Stimulated activated CD8-positive, alpha-beta memory T cell treated with anti-CD3 and anti-CD28 coated beads, Interleukin-15, amount 100 ng/mL, for 48 hours (primary cell): ENCODE data around the gene BOLA2B.
"Not testable (repeated sequence)": the region's sequence is repeated elsewhere in the genome, so short reads cannot be mapped to it uniquely, and the experiment has no call there.

Experiments used
- DNase-seq, 2 donors: peaks; one replicate each; pipeline ENCODE4 v3.0.0-alpha.2; 2020; ENCODE audit warnings: low read depth in 2 of 2

Gene BOLA2B

DNA sequence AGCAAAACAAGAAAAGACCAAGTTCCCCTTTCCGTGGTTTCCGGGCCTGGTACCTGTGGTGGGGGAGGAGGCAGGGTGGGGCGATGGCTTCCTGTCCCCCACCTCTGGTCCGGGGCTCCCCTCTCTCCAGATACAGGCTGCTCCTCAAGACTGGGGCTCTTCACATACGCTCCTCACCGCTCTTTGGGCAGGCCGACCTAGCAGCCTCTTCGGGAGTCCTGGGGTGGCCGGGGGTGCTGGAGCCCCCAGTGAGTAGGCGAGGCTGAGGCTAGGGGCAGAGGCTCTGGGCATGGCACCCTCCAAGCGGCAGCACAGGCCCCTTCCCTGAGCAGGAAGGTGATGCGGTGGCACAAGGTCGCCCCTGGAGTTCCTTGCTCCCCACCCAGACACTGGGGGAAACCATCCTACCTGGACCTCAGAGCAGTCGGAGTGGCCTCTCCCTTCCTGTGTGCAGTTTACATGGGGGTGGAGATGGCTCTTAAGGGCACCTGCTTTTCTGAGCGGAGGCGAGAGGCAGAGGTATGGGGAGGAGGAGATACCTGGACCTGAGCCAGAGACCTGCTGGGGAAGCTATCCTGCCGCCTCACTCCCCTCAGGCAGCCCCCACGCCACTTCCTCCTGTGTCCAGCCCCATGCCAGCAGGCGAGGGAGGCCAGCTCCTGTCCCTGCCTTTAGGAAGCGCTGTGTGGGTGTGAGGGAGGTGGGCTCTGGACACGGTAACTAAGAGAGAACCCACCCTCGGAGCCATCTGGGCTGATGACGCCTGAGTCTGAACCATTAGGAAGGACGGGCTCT, 9.2 kb downstream of the BOLA2B start:
- peak; percentile 46 to 57 for DNase-seq

DNA sequence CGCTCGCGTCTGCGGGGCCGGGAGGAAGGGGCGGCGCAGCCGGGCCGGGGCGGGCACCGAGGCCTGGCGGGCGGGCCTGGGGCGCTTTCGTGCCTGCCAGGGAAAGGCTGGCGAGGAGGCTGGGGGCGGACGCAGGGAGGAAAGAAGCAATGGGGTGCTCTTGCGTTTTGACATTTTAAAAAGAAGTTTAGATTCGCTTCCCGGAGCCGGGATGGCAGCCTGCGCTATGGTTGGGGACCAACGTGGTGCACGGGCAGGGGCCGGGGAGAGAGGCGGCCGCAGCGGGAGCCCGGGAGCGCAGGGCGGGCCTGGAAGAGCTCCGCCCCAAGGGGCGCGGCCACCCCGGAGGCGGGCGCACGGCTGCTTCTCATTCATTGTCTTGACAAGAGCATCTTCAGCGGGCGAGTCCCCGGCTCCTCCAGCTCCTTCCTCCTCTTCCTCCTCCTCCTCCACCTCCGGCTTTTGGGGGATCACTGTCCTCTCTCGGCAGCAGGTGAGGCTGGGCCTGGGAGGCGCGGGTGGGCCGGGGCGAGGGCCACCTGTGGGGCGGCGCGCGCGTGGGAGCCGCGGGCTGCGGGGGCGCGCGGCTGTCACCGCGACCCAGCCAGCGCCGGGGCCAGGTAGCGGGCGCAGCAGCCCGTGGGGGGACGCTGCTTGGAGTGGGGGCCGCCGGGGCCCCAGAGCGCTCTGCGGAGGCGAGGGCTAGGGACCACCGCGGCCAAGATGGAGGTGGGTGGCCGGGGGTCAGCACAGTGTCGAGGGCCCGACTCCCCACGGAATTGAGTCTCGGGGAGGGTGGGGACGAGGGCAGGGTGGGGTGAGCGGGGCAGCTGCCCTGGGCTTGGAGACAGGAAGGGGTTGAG, 10.0 kb downstream of the BOLA2B start, which contains the start of gene CORO1A:
CORO1A (plus strand) TSS at position 370 of the 863 bp plus-strand sequence. CDS start 1,608 bp downstream, outside the sequence.
- peak; percentile 83 to 85 for DNase-seq

DNA sequence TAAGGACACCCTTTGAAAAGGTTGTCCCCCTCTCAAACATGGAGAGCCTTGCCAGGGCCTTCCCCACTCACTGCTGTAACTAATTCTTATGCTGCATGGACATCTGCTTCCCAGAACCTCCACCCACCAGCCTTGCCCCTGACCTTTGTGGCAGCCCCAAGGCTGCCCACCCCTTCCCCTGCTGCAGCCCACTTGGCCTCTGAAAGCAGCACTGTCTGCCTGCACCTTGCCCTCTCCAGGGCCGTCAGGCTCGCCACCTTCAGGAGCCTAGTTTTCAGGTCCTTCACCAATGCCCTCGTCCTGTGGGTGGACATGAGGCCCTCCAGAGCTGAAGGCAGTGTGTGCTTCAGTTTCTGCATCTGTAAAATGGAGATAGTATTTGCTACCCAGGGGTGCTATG, 12.7 kb downstream of the BOLA2B start:
- no peak for DNase-seq

DNA sequence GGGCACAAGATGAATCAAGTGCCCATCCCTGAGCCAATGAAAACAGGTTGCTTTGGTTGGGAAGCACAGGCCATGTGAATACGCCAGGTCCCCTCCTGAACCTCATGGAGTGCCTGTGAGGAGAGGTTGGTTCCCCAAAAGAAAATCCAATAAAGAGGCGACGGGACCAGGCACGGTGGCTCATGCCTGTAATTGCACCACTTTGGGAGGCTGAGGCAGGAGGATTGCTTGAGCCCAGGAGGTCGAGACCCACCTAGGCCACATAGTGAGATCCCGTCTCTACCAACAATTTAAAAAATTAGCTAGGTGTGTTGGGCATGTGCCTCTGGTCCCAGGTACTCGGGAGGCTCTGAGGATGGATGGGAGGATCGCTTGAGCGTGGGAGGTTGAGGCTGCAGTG, 13.5 kb downstream of the BOLA2B start:
- DNase-seq, result no peak

DNA sequence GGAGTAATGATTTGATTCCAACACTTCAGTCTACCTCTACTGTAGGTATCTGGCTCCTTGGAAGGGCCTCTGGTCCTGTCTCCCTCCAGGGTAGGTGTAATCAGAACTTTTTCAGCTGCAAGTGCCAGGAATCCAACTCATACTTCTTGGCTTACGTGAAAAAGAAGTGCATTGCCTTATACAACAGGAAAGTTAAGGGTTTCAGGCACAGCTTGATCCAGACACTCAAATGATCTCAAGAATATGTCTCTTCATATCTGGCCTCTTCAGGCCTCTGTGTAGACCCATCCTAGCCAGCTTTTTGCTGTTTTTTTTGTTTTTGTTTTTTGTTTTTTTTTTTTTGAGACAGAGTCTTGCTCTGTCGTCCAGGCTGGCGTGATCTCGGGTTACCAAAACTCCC, 14.3 kb downstream of the BOLA2B start:
- no peak for DNase-seq

DNA sequence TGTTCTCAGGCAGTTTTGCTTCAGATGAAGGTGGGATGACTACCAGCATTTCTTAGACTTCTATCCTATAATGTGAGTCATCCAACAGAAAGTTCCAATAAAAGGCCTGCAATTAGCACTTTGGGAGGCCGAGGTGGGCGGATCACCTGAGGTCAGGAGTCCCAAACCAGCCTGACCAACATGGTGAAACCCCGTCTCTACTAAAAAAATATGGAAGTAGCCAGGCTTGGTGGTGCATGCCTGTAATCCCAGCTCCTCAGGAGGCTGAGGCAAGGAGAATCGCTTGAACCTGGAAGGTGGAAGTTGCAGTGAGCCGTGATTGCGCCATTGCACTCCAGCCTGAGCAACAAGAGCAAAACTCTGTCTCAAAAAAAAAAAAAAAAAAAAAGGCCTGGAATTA, 16.6 kb downstream of the BOLA2B start:
- not testable (repeated sequence) for DNase-seq

DNA sequence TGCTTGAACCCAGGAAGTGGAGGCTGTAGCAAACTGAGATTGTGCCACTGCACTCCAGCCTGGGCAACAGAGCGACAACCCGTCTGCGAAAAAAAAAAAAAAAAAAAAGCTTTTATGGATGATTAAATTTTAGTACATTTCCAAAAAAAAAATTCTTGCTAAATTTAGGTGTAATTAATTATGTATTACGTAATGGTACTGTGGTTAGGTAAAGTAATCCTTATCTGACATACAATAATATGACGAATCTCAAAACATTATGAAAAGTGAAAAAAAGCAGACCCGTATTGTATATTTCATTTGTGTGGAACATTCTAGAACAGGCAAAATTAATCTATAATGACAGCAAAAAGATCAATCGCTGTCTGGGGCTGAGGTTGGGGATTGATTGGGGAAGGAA, 20.4 kb downstream of the BOLA2B start:
- DNase-seq, result no peak

DNA sequence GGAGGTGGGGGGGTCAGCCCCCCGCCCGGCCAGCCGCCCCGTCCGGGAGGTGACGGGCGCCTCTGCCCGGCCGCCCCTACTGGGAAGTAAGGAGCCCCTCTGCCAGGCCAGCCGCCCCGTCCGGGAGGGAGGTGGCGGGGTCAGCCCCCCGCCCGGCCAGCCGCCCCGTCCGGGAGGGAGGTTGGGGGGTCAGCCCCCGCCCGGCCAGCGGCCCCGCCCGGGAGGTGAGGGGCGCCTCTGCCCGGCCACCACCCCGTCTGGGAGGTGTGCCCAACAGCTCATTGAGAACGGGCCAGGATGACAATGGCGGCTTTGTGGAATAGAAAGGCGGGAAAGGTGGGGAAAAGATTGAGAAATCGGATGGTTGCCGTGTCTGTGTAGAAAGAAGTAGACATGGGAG, 23.3 kb downstream of the BOLA2B start:
- DNase-seq, result not testable (repeated sequence)

DNA sequence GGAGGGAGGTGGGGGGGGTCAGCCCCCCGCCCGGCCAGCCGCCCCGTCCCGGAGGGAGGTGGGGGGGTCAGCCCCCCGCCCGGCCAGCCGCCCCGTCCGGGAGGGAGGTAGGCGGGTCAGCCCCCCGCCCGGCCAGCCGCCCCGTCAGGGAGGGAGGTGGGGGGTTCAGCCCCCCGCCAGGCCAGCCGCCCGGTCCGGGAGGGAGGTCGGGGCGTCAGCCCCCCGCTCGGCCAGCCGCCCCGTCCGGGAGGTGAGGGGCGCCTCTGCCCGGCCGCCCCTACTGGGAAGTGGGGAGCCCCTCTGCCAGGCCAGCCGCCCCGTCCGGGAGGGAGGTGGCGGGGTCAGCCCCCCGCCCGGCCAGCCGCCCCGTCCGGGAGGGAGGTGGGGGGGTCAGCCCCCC, 24.1 kb downstream of the BOLA2B start:
- not testable (repeated sequence) for DNase-seq

DNA sequence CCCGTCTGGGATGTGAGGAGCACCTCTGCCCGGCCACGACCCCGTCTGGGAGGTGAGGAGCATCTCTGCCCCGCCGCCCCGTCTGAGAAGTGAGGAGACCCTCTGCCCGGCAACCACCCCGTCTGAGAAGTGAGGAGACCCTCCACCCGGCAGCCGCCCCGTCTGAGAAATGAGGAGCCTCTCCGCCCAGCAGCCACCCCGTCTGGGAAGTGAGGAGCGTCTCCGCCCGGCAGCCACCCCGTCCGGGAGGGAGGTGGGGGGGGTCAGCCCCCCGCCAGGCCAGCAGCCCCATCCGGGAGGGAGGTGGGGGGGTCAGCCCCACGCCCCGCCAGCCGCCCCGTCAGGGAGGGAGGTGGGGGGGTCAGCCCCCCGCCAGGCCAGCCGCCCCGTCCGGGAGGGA, 24.7 kb downstream of the BOLA2B start:
- not testable (repeated sequence) for DNase-seq

DNA sequence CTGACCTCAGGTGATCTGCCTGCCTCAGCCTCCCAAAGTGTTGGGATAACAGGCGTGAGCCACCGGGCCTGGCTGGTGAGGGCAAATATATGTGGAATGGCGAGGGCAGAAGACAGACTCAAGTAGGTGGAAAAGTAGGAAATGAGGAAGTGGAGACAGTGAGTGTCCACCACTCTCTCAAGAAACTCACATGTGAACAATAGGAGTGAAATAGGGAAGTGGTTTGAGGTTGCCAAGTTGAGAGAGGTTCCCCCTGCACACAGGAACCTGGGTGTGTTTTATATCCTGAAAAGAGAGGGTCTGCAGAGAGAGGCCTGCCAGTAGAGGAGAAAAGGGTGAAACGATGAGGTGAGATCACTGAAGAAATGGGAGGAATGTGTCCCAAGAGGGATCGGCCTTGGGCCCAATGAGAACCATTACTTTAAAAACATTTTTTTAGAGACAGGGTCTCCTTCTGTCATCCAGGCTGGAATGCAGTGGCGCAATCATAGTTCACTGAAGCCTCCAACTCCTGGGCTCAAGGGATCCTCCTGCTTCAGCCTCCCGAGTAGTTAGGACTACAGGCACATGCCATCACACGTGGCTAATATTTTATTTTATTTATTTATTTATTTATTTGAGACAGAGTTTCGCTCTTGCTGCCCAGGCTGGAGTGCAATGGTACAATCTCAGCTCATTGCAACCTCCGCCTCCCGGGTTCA, 27.1 kb downstream of the BOLA2B start:
- DNase-seq, result no peak

DNA sequence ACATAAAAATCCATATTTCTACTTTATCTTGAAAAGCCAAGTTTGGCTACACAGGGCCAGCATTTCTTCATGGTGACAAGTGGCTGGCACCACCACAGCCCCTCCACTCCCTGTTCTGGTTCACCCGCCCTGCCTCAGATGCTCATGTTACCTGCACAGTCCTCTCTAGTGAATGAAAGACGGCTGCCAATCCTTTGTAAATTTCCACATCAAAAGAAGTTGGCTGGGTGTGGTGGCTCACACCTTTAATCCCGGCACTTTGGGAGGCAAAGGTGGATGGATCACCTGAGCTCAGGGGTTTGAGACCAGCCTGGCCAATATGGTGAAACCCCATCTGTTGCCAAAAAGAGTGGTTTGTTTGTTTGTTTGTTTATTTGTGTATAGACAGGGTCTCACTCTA, 29.9 kb downstream of the BOLA2B start:
- no peak for DNase-seq

DNA sequence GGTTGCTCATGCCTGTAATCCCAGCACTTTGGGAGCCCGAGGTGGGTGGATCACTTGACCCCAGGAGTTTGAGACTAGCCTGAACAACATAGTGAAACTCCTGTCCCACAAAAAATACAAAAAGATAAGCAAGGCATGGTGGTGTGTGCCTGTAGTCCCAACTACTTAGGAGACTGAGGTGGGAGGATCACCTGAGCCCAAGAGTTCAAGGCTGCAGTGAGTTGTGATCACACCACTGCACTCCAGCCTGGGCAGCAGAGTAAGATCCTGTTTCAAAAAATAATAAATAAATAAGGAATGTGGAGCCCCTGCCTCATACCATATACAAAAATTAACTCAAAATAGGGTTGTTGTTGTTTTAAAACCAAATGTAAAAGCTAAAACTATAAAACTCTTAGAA, 36.3 kb downstream of the BOLA2B start:
- DNase-seq, result no peak

DNA sequence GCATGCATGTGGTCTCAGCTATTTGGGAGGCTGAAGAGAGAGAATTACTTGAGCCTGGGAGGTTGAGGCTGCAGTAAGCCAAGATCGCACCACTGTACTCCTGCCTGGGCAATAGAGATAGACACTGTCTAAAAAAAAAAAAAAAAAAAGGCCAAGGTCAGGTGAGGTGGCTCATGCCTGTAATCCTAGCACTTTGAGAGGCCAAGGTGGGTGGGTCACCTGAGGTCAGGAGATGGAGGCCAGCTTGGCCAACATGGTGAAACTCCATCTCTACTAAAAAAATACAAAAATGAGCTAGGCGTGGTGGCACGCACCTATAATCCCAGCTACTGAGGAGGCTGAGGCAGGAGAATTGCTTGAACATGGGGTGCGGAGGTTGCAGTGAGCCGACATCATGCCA, 38.3 kb downstream of the BOLA2B start:
- no peak for DNase-seq

DNA sequence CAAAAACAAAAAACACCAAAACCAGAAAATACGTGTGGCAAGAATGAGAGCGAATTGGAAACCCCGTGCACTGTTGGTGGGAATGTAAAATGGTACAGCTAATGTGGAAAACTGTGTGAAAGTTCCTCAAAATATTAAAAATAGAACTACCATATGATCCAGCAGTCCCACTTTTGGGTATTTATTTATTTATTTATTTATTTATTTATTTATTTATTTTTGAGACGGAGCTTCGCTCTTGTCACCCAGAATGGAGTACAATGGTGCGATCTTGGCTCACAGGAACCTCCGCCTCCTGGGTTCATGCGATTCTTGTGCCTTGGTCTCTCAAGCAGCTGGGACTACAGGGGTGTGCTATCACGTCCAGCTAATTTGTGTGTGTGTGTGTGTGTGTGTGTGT, 40.9 kb downstream of the BOLA2B start:
- DNase-seq, result no peak

DNA sequence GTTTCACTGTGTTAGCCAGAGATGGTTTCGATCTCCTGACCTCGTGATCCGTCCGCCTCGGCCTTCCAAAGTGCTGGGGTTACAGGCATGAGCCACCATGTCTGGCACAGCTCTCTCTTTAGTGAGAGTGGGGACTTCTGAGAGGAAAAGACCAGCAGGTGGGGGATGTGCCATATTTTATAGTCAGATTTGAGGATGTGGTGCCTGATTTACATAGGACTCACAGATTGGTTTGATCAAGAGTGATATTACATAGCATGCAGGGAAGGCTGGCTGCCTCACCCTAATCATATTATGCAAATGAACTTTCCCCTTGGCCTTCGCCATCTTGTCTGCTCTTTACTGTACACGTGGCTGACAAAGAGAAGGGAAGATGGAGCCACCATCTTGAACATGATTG, 42.4 kb downstream of the BOLA2B start:
- no peak for DNase-seq

DNA sequence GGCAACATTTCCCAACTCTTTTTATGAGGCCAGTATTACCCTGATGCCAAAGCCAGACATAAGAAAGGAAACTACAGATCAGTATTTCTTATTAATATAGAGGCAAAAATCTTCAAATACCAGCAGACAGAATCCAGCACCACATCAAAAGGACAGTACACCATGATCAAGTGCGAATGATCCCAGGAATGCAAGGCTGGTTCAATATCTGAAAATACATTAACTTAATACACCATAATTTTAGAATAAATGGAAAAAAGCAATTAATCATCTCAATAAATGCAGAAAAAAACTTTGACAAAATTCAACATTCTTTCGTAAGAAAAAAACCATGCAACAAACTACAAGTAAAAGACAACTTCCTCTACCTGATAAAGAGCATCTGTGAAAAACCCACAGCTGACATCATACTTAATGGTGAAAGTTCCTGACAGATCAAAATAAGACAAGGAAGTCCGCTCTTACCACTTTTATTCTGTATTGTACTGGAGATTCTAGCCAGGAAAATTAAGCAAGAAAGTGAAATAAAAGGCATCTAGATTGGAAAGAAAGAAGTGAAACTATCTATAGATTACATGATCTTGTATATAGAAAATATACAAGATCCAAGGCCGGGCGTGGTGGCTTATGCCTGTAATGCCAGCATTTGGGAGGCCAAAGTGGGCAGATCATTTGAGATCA, 44.1 kb downstream of the BOLA2B start:
- DNase-seq, result no peak

DNA sequence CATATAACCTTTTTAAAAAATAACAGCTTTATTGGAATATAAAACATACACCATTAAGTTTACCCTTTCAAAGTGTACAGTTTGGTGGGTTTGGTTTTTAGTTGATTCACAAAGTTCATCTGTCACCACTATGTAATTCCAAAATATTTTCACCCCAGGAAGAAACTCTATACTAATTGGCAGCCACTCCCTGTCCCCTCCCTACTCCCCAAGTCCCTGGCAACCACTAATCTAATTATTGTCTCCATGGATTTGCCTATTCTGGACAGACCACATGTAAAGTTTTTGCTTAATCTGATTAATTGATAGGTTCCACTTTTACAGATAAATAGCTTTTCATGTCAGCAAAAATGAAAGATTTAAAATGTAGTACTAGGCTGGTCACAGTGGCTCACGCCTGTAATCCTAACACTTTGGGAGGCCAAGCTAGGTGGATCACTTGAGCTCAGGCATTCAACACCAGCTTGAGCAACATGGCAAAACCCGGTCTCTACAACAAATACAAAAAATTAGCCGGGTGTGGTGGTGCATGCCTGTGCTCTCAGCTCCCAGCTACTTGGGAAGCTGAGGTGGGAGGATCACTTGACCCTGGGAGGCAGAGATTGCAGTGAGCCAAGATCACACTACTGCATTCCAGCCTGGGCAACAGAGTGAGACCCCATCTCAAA, 45.5 kb downstream of the BOLA2B start:
- DNase-seq, result no peak

DNA sequence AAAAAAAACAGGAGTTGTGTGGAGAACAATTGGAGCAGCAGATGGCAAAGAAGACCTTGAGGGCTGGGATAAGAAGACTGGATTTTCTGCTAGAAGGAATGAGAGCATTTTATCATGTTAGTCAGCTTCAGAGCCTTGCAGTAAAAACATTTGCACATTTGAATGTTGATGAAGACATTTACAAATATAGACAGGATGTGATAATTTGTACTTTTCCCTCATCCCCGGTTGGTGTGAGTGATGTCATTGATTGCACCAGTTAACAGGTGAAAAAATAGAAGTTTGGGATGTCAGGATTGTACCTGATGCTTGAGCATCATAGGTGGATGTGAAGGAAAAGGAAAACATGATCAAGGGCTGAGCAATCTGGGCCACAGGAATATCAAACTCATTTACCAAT, 47.8 kb downstream of the BOLA2B start:
- DNase-seq, result no peak

DNA sequence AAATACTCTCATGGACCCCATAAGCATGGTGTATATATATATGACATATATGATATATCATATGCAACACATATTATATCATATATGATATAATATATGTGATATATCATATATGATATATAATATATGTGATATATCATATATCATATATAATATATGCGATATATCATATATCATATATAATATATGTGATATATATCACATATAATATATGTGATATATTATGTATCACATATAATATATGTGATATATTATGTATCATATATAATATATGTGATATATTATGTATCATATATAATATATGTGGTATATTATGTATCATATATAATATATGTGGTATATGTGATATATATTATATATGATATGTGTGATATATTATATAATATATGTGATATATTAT, 48.5 kb downstream of the BOLA2B start:
- no peak for DNase-seq

DNA sequence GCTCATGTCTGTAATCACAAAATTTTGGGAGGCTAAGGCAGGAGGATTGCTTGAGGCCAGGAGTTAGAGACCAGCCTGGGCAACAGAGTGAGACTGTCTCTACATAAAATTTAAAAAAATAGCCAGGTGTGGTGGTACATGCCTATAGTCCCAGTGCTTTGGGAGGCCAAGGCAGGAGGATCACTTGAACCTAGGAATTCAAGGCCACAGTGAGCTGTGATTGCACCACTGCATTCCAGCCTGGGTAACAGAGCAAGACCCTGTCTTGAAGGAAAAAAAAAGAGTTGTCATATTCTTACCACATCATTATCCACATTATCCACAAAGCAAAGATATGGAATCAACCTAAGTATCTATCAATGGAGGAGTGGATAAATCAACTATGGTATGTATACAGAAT, 49.4 kb downstream of the BOLA2B start:
- no peak for DNase-seq
